Type B pancreatic cell (in vitro differentiated cells): Measurements from ENCODE around the gene TPSB2. TPM values are rescaled to one million over a fixed set of nuclear protein-coding genes. Genes with fewer than 3 reads are reported as not detected.
"Not testable (repeated sequence)": the region's sequence is repeated elsewhere in the genome, so short reads cannot be mapped to it uniquely, and the experiment has no call there.

Experiments used
- DNase-seq: peaks from one replicate; pipeline ENCODE4 v3.0.0; 2021; ENCODE audit warnings: mixed read lengths; ENCODE audit not compliant: unreplicated experiment; ENCODE audit errors: extremely low spot score
- H3K27ac Mint-ChIP-seq: 2 replicates; pipeline ENCODE4 v1.8.0; 2021; ENCODE audit warnings: mild to moderate bottlenecking, mixed read lengths
- H3K27me3 Mint-ChIP-seq: 2 replicates; pipeline ENCODE4 v1.8.0; 2021; ENCODE audit warnings: mixed read lengths
- H3K36me3 Mint-ChIP-seq: 2 replicates; pipeline ENCODE4 v1.8.0; 2021; ENCODE audit warnings: mixed read lengths
- H3K4me1 Mint-ChIP-seq: one replicate; pipeline ENCODE4 v1.8.0; 2021; ENCODE audit warnings: mixed read lengths; ENCODE audit not compliant: unreplicated experiment
- H3K4me3 Mint-ChIP-seq: 2 replicates; pipeline ENCODE4 v1.8.0; 2021; ENCODE audit warnings: mild to moderate bottlenecking, mixed read lengths
- H3K9me3 Mint-ChIP-seq: 2 replicates; pipeline ENCODE4 v1.8.0; 2021; ENCODE audit warnings: mixed read lengths
- CTCF ChIP-seq: fragments of 200-600 bp; sonication (generic); conservative IDR thresholded peaks from 2 replicates; pipeline ENCODE4 v1.5.0; 2021; ENCODE audit warnings: antibody characterized with exemption, mild to moderate bottlenecking
- total RNA-seq: library from RNA; stranded (reverse); gene quantifications from 2 replicates; pipeline ENCODE4 v1.2.1, GENCODE V29; 2021; ENCODE audit warnings: low replicate concordance

The TPSB2 gene
- total RNA-seq, 1 donor from 2014 or later: not detected

GRCh38 chr16:1275791-1276579 lies 46.0 kb upstream of the TPSB2 start:
- H3K4me3 Mint-ChIP-seq: no peak overlapping the region
- no peak for TF ChIP-seq CTCF
- no peak overlapping the region for H3K27ac Mint-ChIP-seq
- DNase-seq: peak; percentile 67
- no peaks in the 10 kb centered on the region for H3K4me1 Mint-ChIP-seq
- H3K9me3 Mint-ChIP-seq: no peaks in the 10 kb centered on the region
- H3K27me3 Mint-ChIP-seq: peaks cover 19% of the 10 kb centered on the region
- H3K36me3 Mint-ChIP-seq: no peaks in the 10 kb centered on the region

GRCh38 chr16:1274767-1275166 lies 44.8 kb upstream of the TPSB2 start:
- no peaks in the 10 kb centered on the region for H3K36me3 Mint-ChIP-seq
- TF ChIP-seq CTCF: no peak
- H3K27ac Mint-ChIP-seq: no peak overlapping the region
- no peak for DNase-seq
- H3K4me1 Mint-ChIP-seq: peaks cover 4% of the 10 kb centered on the region
- H3K27me3 Mint-ChIP-seq: peaks cover 19% of the 10 kb centered on the region
- H3K9me3 Mint-ChIP-seq: no peaks in the 10 kb centered on the region
- no peak overlapping the region for H3K4me3 Mint-ChIP-seq

- no peak overlapping the region for H3K4me3 Mint-ChIP-seq
- no peak overlapping the region for H3K27ac Mint-ChIP-seq
- H3K9me3 Mint-ChIP-seq: no peaks in the 10 kb centered on the region
- H3K27me3 Mint-ChIP-seq: peaks cover 19% of the 10 kb centered on the region
- TF ChIP-seq CTCF: no peak
- peaks cover 4% of the 10 kb centered on the region for H3K4me1 Mint-ChIP-seq
- DNase-seq: no peak
- H3K36me3 Mint-ChIP-seq: no peaks in the 10 kb centered on the region
Measured at GRCh38 chr16:1273816-1274215, 43.8 kb upstream of the TPSB2 start.

- peak overlapping the region; percentile 21 for H3K4me3 Mint-ChIP-seq
- H3K36me3 Mint-ChIP-seq: no peaks in the 10 kb centered on the region
- H3K4me1 Mint-ChIP-seq: peaks cover 4% of the 10 kb centered on the region
- H3K27ac Mint-ChIP-seq: no peak overlapping the region
- TF ChIP-seq CTCF: no peak
- peaks cover 17% of the 10 kb centered on the region for H3K27me3 Mint-ChIP-seq
- H3K9me3 Mint-ChIP-seq: no peaks in the 10 kb centered on the region
- DNase-seq: no peak
Measured at GRCh38 chr16:1272453-1273198, 42.6 kb upstream of the TPSB2 start.

- not testable (repeated sequence) for H3K36me3 Mint-ChIP-seq, H3K27ac Mint-ChIP-seq, H3K4me1 Mint-ChIP-seq, H3K4me3 Mint-ChIP-seq, H3K9me3 Mint-ChIP-seq
- peak; percentile 84 for DNase-seq
- H3K27me3 Mint-ChIP-seq: peaks cover 16% of the 10 kb centered on the region
Measured at GRCh38 chr16:1271724-1272413, 41.9 kb upstream of the TPSB2 start.

GRCh38 chr16:1271380-1271723 lies 41.4 kb upstream of the TPSB2 start:
- peaks cover 4% of the 10 kb centered on the region for H3K4me1 Mint-ChIP-seq

GRCh38 chr16:1269418-1269817 lies 39.4 kb upstream of the TPSB2 start:
- H3K27me3 Mint-ChIP-seq, H3K9me3 Mint-ChIP-seq, H3K27ac Mint-ChIP-seq, H3K36me3 Mint-ChIP-seq, H3K4me1 Mint-ChIP-seq, H3K4me3 Mint-ChIP-seq, DNase-seq: not testable (repeated sequence)

More at GRCh38 chr16:1271380-1271723, 41.4 kb upstream of the TPSB2 start:
- Mint-ChIP-seq H3K27me3 (peaks cover 16% of the 10 kb centered on the region), H3K27ac (no peak overlapping the region), H3K9me3 (no peaks in the 10 kb centered on the region), H3K4me3 (no peak overlapping the region), H3K36me3 (no peaks in the 10 kb centered on the region)
- TF ChIP-seq CTCF: no peak
- no peak for DNase-seq
